K562 (cell line): ENCODE data around the gene RAMP2. TPM values are rescaled to one million over a fixed set of nuclear protein-coding genes. Genes with fewer than 3 reads are reported as not detected.

Experiments used
- CHD4 ChIP-seq: fragments of 200-600 bp; sonication (generic); IDR thresholded peaks from 3 replicates; pipeline ENCODE4 v1.6.1; 2012; ENCODE audit warnings: low read depth, mild to moderate bottlenecking, mixed read lengths, low read length, inconsistent platforms; ENCODE audit not compliant: insufficient read depth, insufficient replicate concordance, poor library complexity, severe bottlenecking
- DACH1 ChIP-seq: fragments of 450-650 bp; IDR thresholded peaks from 2 replicates; pipeline ENCODE4 v1.6.1; 2018; ENCODE audit not compliant: partially characterized antibody
- ETV5 ChIP-seq: sonication (generic); formaldehyde crosslinking; IDR thresholded peaks from 2 replicates; pipeline ENCODE4 v1.4.0; 2020; ENCODE audit warnings: low read depth, mild to moderate bottlenecking, missing genetic modification reagents
- EWSR1 ChIP-seq: fragments of 450-650 bp; IDR thresholded peaks from 2 replicates; pipeline ENCODE4 v1.6.1; 2018; ENCODE audit warnings: borderline replicate concordance, mild to moderate bottlenecking, low read depth, moderate library complexity; ENCODE audit not compliant: partially characterized antibody
- EZH2 ChIP-seq: IDR thresholded peaks from 2 replicates; pipeline ENCODE4 v1.6.1; 2012; ENCODE audit warnings: low read depth, mild to moderate bottlenecking, inconsistent platforms, low read length, borderline replicate concordance
- FOXA1 ChIP-seq: fragments of 450-650 bp; IDR thresholded peaks from 2 replicates; pipeline ENCODE4 v1.6.1; 2016; ENCODE audit warnings: mild to moderate bottlenecking, borderline replicate concordance
- GATA2 ChIP-seq: sonication (generic); formaldehyde crosslinking; IDR thresholded peaks from 2 replicates; pipeline ENCODE4 v1.4.0; 2020; ENCODE audit warnings: mild to moderate bottlenecking, missing genetic modification reagents
- HOMEZ ChIP-seq: fragments of 250-450 bp; sonication (Bioruptor Pico); IDR thresholded peaks from 2 replicates; pipeline ENCODE4 v1.4.0; 2020; ENCODE audit warnings: mild to moderate bottlenecking, moderate library complexity
- KAT8 ChIP-seq: fragments of 450-650 bp; IDR thresholded peaks from 2 replicates; pipeline ENCODE4 v1.6.1; 2016; ENCODE audit warnings: low read depth, mild to moderate bottlenecking
- NCOA6 ChIP-seq: fragments of 450-650 bp; IDR thresholded peaks from 2 replicates; pipeline ENCODE4 v1.6.1; 2017; ENCODE audit warnings: mild to moderate bottlenecking
- NR3C1 ChIP-seq: sonication (generic); formaldehyde crosslinking; IDR thresholded peaks from 2 replicates; pipeline ENCODE4 v1.8.1; 2022; ENCODE audit warnings: missing genetic modification reagents
- PURB ChIP-seq: sonication (generic); formaldehyde crosslinking; IDR thresholded peaks from 2 replicates; pipeline ENCODE4 v1.9.0; 2021; ENCODE audit warnings: low read depth, mild to moderate bottlenecking, missing genetic modification reagents
- RBM14 ChIP-seq: fragments of 200-400 bp; formaldehyde crosslinking; IDR thresholded peaks from 2 replicates; pipeline ENCODE4 v1.6.1; 2018; ENCODE audit warnings: low read depth, mild to moderate bottlenecking, low read length, moderate library complexity, borderline replicate concordance; ENCODE audit not compliant: insufficient read depth
- SREBF1 ChIP-seq: fragments of 150-350 bp; IDR thresholded peaks from 2 replicates; pipeline ENCODE4 v1.6.1; 2014; ENCODE audit warnings: antibody characterized with exemption, low read depth, low read length, borderline replicate concordance
- SRSF9 ChIP-seq: fragments of 200-400 bp; formaldehyde crosslinking; IDR thresholded peaks from 2 replicates; pipeline ENCODE4 v1.6.1; 2017; ENCODE audit warnings: low read depth, low read length, borderline replicate concordance
- SUPT5H ChIP-seq: fragments of 450-650 bp; IDR thresholded peaks from 2 replicates; pipeline ENCODE4 v1.6.1; 2016
- TAF9B ChIP-seq: fragments of 450-650 bp; IDR thresholded peaks from 2 replicates; pipeline ENCODE4 v1.6.1; 2018; ENCODE audit warnings: mild to moderate bottlenecking; ENCODE audit not compliant: partially characterized antibody
- TEAD1 ChIP-seq, 2 experiments: fragments of 450-650 bp in 1 of 2; sonication (generic) in 1 of 2; formaldehyde crosslinking; IDR thresholded peaks; 2 replicates each; pipeline versions ENCODE4 v1.4.0 to v1.8.0; 2020 to 2022; ENCODE audit warnings: mild to moderate bottlenecking in 2 of 2, missing genetic modification reagents in 1 of 2
- polyA plus RNA-seq, 8 experiments: library from polyadenylated mRNA; depleted of rRNA in 4 of 8; stranded (reverse) in 5 of 8; unstranded in 3 of 8; fragments of >200 nt; fragmentation: Nextera tagmentation in 2 of 8; fragmentation: Illumina TruSeq in 1 of 8; extraction: Ambion mirVana in 2 of 8; extraction: Trizol in 1 of 8; gene quantifications; 2 replicates each; pipeline versions ENCODE4 v1.2.1 to v1.2.3, GENCODE V29; 2011 to 2014; ENCODE audit warnings: inconsistent platforms in 1 of 8, missing spikeins in 1 of 8
- total RNA-seq, 7 experiments: library from RNA; depleted of rRNA in 6 of 7; stranded (reverse); fragments of >200 nt in 6 of 7; fragmentation: Illumina TruSeq in 2 of 7; extraction: Trizol in 2 of 7; gene quantifications; 2 replicates each; pipeline versions ENCODE4 v1.2.1 to v1.2.3, GENCODE V29; 2011 to 2021; ENCODE audit warnings: low replicate concordance in 1 of 7
- TF ChIP-seq, protein P1 (sequence below): fragments of 450-650 bp; IDR thresholded peaks from 2 replicates; pipeline ENCODE4 v1.6.1; 2014; ENCODE audit warnings: low read depth, mild to moderate bottlenecking, moderate library complexity, borderline replicate concordance
- TF ChIP-seq, protein P2 (sequence below): fragments of 450-650 bp; formaldehyde crosslinking; IDR thresholded peaks from 2 replicates; pipeline ENCODE4 v1.4.0; 2022; ENCODE audit warnings: missing genetic modification characterization
- TF ChIP-seq, protein P3 (sequence below): fragments of 250-450 bp; sonication (Bioruptor Pico); IDR thresholded peaks from 2 replicates; pipeline ENCODE4 v1.8.0; 2021; ENCODE audit warnings: moderate library complexity, mild to moderate bottlenecking, inconsistent platforms

RAMP2 gene
- total and polyA plus RNA-seq, 9 of the 15 experiments (the other 6 are each of a cell fraction or from before 2014, with no cell fraction given), result not detected

GRCh38 chr17:42779936-42780850, 19.2 kb downstream of the RAMP2 start, which contains the start of gene WNK4 (continued):
- TF ChIP-seq SRSF9, result no peak
- no peak for TF ChIP-seq PURB
- peak in 1 of 2 experiments; percentile 59; a peak in 1 of 4 replicates for TF ChIP-seq TEAD1 (CRISPR knock-in tag; IDR thresholded peaks at IDR 0.05)
- TF ChIP-seq EWSR1, result no peak
- TF ChIP-seq RBM14, result no peak
- TF ChIP-seq FOXA1, result no peak
- TF ChIP-seq TAF9B, result no peak
- TF ChIP-seq ETV5 (CRISPR knock-in tag), result no peak
- no peak for TF ChIP-seq CHD4
- TF ChIP-seq, protein P1, sequence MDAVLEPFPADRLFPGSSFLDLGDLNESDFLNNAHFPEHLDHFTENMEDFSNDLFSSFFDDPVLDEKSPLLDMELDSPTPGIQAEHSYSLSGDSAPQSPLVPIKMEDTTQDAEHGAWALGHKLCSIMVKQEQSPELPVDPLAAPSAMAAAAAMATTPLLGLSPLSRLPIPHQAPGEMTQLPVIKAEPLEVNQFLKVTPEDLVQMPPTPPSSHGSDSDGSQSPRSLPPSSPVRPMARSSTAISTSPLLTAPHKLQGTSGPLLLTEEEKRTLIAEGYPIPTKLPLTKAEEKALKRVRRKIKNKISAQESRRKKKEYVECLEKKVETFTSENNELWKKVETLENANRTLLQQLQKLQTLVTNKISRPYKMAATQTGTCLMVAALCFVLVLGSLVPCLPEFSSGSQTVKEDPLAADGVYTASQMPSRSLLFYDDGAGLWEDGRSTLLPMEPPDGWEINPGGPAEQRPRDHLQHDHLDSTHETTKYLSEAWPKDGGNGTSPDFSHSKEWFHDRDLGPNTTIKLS, result no peak; the same call in 1 of the 2 replicates
- TF ChIP-seq DACH1, result no peak
- TF ChIP-seq, protein P2, sequence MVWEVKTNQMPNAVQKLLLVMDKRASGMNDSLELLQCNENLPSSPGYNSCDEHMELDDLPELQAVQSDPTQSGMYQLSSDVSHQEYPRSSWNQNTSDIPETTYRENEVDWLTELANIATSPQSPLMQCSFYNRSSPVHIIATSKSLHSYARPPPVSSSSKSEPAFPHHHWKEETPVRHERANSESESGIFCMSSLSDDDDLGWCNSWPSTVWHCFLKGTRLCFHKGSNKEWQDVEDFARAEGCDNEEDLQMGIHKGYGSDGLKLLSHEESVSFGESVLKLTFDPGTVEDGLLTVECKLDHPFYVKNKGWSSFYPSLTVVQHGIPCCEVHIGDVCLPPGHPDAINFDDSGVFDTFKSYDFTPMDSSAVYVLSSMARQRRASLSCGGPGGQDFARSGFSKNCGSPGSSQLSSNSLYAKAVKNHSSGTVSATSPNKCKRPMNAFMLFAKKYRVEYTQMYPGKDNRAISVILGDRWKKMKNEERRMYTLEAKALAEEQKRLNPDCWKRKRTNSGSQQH, result peak; percentile 71; the same call in 1 of the 2 replicates
- TF ChIP-seq GATA2, result peak; percentile 86
- no peak for TF ChIP-seq HOMEZ (CRISPR knock-in tag)
- peak; percentile 77 for TF ChIP-seq SUPT5H
- no peak for TF ChIP-seq KAT8
- TF ChIP-seq, protein P3, sequence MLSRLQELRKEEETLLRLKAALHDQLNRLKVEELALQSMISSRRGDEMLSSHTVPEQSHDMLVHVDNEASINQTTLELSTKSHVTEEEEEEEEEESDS (CRISPR knock-in tag), result no peak
- 0 out of 2 replicates have a peak, but pooled peaks have one; percentile 11 for TF ChIP-seq NCOA6
- no peak for TF ChIP-seq SREBF1
- no peak for TF ChIP-seq EZH2
- no peak for TF ChIP-seq NR3C1 (CRISPR knock-in tag)
